HG03139 (cell line): ENCODE measurements around the gene OTULIN.

Source experiments
- ATAC-seq: cut with Tn5 transposase; IDR thresholded peaks from one replicate; pipeline ENCODE4 v1.9.1; 2021; ENCODE audit not compliant: unreplicated experiment

OTULIN gene

GRCh38 chr5:14664270-14665100, at the start of gene OTULIN:
TSS of gene OTULIN (plus strand) at chr5:14664718. CDS start at chr5:14664826, 108 bp downstream.
- peak; percentile 61 for ATAC-seq

GRCh38 chr5:14615365-14615764, 49.2 kb upstream of the OTULIN start:
- ATAC-seq, result no peak

GRCh38 chr5:14617441-14617840, 47.1 kb upstream of the OTULIN start:
- no peak for ATAC-seq

GRCh38 chr5:14627270-14627669, 37.2 kb upstream of the OTULIN start:
- ATAC-seq, result no peak

GRCh38 chr5:14628346-14628745, 36.2 kb upstream of the OTULIN start:
- ATAC-seq, result no peak

GRCh38 chr5:14630671-14631070, 33.8 kb upstream of the OTULIN start:
- ATAC-seq, result no peak

- ATAC-seq, result no peak
These were observed 28.9 kb upstream of the OTULIN start for GRCh38 chr5:14635656-14636055.

GRCh38 chr5:14640765-14641164, 23.8 kb upstream of the OTULIN start:
- ATAC-seq, result no peak

- ATAC-seq, result no peak
These were observed 19.8 kb upstream of the OTULIN start for GRCh38 chr5:14644623-14645237.

GRCh38 chr5:14650052-14650451, 14.5 kb upstream of the OTULIN start:
- ATAC-seq, result no peak

GRCh38 chr5:14655146-14655741, 9.3 kb upstream of the OTULIN start:
- no peak for ATAC-seq

- no peak for ATAC-seq
These were observed 7.6 kb upstream of the OTULIN start for GRCh38 chr5:14656898-14657297.

GRCh38 chr5:14659821-14660607, 4.5 kb upstream of the OTULIN start:
- no peak for ATAC-seq

- no peak for ATAC-seq
These were observed 3.7 kb upstream of the OTULIN start for GRCh38 chr5:14660833-14661232.

- no peak for ATAC-seq
These were observed 1.7 kb upstream of the OTULIN start for GRCh38 chr5:14662721-14663260.

- no peak for ATAC-seq
These were observed 716 bp upstream of the OTULIN start for GRCh38 chr5:14663734-14664269.

- no peak for ATAC-seq
These were observed 744 bp downstream of the OTULIN start for GRCh38 chr5:14665101-14665822.

- ATAC-seq, result peak; percentile 29
These were observed 1.4 kb downstream of the OTULIN start for GRCh38 chr5:14665949-14666348.

- ATAC-seq, result no peak
These were observed 1.8 kb downstream of the OTULIN start for GRCh38 chr5:14666357-14666756.

GRCh38 chr5:14667290-14667689, 2.8 kb downstream of the OTULIN start:
- ATAC-seq, result no peak
